ENCODE measurements around the gene PCDH9.

The PCDH9 gene

DNA sequence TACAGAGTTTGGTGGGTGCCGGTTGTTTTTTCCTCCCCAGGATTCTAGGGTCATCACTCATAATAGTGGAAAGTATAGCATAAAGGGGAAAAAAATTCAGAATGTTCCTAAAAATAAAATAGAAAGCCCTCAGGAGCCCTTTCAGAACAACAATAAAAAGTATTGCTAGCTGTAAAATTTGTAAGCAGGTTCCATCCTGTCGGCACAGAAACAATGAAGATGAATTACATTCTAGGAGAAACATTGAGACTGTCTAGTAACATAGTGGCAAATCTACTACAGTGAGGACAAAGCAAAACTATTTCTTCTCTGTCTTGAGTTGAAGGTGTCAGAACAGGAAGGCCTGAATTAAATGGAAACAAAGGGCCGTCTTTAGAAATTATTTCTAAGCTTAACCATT is 870.7 kb downstream of the PCDH9 start:
- no peak for DNase-seq

DNA sequence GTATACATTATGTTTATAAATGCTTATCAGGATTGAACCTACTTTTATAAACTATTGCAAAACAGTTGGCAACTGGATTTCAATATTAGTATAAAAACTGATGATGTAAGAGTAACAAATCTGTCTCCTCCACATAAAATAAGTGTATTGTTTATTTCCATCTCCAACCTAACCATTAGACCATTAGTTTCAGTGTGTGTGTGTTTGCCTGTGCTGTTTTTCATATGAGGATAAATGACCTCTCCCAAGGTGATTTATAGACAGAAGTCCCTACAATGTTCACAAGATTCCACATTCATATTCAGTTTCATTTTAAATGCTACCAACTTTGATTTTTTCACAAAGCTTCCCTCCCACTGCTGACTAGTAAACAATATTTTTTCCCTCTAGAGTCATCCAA is 871.6 kb downstream of the PCDH9 start:
- DNase-seq, result no peak

DNA sequence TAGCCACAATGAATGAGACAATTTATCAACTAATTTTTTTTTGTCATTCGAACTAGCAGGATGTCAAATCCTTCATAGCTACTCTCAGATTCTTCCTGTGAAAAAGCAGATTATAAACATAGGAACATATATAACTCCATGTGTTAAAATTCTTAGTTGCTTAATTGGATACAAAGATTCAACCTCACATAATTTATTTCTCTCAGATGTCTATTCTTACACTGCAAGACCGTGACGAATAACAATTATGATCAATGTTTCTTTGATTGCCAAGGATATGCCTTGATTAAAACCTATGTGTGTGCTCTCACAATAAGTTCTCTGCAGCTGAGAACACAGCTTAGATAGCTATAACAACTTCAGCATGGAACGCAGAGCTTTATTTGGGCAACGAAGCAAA is 872.7 kb downstream of the PCDH9 start:
- no peak for DNase-seq

DNA sequence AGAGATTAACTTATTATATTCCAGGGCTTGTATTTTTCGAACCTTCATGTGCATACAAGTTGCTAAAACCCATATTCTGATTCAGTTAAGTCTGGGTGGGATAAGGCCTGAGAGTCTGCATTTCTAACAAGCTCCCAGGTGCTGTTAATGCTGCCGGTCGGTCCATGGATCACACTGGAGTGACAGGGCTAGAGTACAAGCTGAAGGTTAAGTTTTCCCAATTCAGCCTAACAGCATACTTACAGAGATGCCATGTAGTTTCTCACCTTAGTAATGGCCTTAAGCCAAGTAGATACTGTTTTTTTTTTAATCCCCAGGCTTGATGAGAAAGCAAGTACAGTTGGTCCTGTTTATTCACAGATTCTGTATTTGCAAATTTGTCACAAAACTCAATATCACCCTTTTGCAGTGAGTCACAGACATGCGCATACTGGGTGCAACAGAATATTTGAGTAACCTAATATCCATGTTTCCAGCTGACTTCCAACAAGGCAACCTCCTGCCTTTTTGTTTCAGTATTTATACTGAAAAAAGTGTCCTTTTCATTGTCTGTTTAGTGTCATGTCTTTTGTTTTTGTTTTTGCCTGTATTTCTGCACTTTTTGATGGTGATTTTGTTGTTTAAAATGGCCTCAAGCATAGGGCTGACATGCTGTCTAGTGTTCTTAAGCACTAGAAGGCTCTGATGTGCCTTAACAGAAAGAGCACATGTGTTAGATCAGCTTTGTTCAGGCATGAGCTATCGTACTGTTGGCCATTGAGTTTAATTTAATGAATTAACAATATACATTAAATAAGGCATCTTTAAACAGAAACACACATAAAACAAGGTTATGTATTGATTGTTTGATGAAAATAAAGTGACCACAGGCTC is 875.0 kb downstream of the PCDH9 start:
- no peak for DNase-seq

DNA sequence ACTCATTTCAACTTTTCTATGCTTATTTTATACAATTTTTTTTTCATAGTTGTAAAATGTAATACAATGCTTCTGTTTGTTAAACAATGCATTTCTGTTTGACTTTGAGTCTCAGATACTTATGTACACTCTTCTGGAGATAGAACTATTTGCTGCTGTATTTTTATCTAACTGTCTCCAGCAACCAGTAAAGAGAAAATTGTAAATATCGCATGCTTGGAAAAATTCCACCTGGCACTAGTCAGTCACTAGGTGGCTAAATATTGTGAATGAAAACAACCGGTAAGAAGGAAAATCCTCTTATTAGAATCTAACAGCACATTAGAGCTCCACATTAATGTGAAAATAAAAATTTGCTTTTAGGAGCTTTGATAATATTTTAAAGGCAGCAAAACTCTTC is 876.5 kb downstream of the PCDH9 start:
- no peak for DNase-seq

DNA sequence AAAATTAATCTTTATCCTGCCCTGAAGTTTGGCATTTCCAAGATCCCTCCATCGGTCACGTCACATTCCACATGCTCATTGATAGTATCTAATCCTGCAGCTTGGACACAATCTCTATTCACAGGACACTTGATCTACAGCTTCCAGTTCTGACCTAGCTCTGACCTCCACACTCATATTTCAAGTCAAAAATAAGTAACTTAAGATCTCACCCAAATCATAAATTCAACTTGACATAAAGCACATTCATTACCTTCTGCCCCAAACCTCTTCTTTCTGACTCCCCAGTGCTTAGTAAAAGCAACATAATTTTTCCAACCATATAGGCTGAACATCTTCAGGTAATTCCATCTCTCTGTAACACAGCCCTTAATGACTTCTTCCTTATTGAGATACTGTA is 880.2 kb downstream of the PCDH9 start:
- no peak for DNase-seq

DNA sequence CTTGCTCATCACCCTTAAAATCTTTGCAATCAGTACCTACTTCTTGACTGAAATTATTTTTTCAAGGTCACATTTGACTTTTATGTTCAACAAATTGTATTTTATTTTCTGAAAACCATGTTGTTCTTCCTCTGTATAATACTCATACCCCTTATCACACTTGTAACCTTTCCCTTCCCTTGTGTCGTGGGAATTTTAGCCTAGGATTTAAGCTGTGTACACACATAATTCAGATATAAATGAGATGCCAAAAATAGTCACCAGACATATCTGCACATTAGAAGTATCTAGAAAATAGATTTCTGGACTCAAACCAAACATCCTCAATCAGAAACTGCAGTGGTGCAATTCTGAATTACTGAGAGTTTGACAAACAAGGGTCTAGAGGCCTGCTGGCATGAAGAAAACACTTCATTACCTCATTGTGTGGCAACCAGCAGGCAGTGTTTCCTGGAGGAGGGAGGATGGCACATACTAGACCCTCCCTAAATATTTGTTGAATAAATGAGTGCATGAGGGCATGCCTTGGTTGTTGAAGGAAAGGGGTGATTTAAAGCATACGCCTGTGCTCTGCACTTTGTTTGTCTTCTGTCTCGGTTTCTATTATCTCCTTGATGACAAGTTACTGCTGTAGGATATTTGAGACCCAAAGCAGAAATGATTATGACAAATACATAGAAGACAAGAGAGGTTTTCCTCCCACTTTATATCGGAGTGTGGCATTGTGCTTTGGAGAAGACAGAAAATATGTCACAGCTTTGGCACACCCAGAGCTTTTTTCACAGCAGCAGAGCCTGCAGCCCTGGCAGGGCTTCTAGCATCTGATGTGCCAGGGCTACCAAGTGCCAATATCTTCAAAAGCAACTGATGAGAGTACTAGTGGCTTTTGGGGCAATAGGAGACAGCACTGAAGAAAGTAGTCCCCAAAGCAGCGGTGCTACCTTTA is 881.1 kb downstream of the PCDH9 start:
- no peak for DNase-seq

DNA sequence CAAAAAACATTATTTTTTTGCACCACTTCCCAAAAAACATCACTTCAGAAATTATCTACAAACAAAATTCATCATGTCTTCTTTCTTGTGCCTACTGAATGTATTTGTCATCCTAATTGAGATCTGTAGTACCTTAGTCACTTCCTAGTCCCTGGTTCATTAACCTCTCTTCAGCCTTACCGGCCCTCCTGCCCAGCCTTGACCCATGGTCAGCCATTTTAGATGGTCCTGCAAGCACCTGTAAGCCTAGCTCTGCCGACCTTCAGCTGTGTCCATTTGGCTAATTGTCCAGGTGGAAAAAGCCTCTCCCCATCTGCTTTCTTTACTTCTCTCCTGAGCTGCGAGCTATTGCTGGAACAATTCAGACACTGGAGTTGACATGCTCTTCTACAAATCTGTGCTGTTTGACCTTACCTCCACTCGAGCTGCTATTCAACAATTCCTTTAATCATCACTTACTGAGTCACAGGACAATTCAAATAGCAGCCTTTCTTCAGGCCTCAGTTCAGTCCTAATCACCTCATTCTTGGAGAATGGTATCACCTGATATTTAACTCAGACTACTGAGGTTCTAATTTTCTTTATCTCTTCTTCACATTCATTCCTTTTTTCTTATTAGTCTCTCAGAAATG is 882.5 kb downstream of the PCDH9 start:
- DNase-seq, result no peak

DNA sequence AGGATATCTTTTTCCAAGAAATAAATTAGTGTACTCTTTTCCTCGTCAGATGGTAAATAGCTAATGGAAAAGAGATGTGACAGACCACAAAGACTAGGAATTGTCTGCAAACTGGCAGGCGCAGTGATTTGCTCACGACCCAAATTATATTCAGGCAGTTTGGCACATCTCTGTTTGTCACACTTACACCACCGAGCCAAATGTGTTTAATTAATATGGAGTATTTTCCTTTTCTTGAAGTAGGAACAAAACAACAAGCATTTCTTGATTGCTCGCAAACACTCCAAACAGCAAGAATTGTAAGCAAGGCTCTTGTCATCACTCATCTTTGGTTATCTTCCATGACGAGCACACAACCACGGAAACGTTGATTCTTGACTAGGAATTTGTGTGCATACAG is 884.2 kb downstream of the PCDH9 start:
- DNase-seq, result no peak

DNA sequence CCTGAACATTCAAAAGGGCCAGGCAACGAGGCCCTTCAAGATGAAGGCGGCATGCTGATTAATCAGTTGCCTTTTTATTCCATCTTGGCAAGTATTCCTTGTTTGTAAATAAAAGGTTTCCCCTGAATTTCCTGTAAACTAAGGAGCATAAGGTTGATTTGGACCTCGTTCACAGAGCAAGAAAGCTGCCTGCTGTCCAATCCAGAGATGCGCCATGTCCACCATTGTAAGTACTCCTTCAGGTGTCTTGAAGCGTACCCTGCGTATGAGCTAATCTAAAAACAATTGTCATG is 884.7 kb downstream of the PCDH9 start:
- no peak for DNase-seq

DNA sequence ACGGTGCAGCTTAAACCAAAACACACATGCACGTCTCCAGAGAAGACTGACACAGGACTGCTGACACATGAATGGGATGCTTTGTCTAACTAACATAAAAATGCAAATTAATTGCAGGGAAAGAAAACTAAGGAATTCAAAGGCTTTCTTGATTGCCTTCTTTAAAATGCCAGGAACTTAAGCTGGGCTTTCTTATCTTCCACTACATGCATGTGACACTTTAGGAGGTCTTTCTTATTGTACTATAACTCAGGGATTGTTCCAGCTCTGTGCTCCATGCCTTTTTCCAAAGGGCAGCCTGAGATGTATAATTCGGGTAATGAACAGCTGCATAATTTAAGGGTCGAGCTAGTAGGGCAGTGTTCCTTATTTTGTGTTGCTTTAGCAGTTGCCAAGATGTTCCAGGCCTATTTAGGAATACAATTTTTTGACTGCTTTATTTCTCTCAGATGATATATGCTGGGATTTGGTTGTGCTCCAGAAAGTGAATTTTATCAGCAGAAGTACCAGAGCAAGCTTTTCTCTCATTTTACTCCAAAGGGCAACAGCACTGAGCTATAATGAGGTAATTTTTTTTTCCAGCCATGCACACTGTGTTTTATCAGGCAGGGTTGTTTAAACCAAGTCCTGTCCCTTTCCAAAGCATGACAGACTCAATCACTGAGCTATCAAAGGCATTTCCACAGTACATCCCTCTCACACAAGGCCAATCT is 885.2 kb downstream of the PCDH9 start:
- DNase-seq, result no peak

DNA sequence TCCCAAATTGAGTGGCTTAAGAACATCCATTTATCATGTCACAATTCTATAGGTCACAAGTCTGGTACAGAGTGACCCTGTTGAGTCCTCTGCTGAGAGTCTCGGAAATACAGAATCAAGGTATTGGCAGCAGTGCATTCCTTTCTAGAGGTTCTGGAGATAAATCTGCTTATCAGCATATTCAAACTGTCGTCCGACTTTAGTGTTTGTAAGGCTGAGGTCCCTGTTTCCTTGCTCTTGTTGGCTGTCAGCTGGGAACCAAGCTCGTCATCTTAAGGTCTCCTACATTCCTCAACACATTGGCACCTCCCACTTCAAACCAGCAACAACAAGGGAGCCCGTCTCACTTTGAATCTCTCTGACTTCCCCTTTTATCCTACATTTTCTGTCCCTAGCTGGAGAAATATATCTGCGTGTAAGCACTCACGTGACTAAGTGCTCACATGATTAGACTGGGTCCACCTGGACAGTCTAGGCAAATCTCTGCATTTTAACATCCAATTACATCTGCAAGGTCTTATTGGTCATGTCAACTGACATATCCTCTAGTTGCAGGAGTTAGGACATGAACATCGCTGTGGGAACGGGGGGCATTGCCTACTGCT is 886.8 kb downstream of the PCDH9 start:
- DNase-seq, result no peak

DNA sequence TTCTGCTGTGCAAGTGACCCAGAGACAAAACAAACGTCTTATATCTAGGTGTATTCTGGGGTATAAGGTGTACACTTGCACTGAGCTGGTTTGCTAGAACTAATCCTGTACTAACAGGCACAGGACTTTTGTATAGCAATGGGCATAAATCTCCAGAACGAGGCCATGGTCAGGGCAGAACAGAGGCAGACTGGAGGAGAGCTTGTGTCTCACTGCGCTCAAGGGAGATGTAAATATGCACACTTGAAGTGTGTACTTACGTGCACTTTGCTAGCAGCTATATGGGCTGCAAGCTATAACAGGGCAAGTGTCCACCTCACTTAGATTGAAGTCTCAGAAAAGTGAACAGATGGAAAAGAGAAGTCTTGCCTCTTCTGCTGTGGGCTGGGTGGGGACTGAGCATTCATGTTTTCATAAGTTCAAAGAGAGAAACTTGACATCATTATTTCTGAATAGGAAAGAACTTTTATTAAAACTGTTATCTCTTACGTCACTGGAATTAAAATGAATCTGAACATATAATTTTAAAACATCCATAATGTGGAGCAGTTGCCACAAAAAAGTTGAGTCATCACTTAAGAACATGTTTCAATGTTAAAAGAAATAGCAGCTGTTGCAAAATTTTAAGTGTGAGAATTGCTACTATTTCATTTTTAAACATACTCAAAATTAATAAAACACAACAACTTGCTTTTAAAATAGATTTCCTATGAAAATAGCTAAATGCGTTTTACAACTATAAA is 888.3 kb downstream of the PCDH9 start:
- DNase-seq, result no peak

DNA sequence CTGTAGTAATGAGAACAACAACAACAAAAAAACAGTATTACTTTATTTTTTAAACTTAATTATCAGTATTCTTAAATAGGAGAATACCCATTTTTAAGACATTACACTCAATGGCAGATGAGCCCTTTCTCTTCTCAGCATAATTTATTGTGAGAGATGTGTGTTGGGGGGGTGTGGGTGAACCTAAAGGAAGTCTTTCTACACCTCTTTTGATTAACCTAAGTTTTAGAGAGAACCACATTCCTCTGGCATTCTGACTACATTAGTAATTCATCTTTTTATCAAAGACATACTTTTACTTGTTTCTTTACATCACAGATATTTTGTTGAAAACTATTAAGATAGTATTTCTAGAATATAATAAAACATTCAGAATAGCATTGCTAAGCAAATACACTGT is 890.9 kb downstream of the PCDH9 start:
- DNase-seq, result no peak

DNA sequence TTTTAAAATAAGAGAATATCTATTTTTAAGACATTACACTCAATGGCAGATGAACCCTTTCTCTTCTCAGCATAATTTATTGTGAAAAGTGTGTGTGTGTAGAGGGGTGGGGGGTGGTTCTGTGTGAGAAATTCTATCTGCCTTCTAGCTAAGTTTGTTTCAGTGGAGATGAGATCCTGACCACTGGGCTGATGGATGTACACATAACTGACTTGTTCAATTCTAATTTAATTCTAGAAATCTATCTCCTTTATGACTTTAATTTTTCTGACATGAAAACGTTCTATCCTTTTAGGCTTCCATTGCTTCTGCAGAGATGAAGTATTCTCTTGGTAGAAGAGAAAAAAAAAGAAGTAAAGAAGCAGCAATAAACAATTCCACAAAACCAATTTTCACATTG is 891.6 kb downstream of the PCDH9 start:
- DNase-seq, result no peak

DNA sequence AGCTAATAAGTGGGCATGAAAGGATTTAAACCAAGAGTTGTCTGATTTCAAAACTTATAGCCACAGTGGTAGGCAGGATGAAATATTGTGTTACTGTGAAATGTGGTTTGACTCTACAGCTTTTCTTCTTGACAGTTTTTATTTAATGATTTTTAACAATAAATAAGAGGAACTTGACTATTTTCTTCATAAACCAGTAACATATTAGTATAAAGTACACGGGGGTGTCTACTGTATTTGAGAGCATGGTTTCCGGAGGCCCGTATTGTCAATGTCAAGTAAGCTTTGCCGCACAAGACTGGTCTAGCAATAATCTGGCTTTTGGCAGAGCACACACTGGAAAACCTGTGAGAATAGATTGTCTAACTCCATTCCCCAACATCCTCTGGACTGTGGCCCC is 894.5 kb downstream of the PCDH9 start:
- DNase-seq, result no peak

DNA sequence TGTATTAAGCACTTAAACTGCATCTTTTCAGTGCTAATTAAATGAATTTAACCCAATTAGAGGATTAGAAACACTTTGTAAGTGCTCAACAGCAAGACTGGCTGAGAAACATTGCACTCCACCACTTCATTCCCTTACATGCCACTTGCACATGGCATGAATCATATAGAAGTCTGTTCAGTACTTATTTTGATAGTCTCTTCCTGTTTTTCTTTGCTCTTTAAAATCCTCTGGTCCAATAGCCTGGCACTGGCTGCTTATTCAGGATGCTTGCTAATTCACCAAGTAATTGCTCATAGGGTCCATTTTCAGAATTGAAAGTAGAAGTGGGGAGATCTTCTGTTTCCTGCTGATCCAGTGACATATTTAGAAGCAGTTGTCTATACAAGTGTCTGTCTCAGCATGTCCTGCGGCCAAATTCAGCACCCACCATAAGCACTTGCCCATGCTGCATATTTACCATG is 900.1 kb downstream of the PCDH9 start:
- DNase-seq, result no peak

DNA sequence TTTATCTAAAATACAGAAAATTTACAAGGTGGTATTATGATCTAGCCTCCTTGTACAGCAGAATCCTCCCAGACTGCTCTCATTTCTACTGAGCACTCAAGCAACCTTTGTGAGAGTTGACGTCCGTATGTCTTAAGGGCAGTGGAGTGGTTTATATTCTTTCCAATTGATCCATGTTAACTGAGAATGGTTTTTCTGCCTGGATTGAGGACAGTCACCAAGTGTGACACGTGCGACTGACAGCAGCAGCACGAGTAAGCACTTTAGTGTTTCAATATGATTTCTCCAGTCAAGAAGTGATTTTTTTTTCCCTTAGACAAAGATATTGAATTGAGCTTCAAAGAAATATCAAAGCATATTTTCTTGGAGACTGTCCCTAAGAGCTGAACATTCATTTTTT is 901.7 kb downstream of the PCDH9 start:
- no peak for DNase-seq

DNA sequence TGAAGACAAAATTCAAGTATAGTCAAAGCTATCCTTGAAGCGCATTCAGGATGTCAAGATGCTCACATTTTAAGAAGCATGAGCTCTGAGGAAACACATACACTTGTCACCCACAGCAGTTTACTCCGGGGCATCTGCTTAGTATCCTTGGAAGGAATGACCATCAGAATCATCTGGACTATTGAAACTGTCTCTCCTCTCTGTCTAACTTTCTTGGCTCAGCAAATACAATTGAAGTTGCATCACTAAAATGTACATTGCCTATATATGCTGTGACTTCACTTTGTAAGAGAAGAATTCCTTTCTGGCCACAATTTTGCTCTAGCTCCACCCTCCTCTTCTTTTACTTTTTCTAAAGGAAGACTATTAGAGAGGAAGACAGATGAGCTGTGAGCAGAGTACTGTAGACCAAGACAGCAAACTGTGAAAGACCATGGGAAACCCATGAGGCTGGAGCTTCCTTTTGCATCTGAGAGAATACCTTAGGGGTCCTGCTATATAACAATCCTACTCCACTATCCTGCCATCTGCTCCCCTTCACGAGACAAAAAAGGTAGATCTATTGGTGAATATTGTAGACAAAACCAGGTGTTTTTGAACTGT is 906.3 kb downstream of the PCDH9 start:
- DNase-seq, result no peak

DNA sequence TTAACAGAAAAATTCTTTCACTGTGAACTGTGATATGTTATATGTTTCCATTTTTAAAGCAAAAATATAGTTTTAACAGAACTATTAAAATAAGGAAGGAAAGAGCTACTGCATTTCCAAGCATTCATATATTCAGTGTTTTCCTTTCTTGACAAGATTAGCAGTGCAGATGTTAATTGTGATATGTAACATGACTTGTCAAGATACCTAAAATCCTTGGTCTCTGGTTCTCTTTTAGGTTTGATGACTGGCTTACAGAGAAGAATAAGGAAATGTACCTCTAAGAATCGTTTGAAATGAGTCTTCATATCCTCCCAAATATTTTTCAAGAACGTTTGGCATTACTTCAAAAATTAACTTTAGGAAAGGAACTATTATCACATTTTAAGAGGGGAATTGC is 907.2 kb downstream of the PCDH9 start:
- DNase-seq, result no peak

DNA sequence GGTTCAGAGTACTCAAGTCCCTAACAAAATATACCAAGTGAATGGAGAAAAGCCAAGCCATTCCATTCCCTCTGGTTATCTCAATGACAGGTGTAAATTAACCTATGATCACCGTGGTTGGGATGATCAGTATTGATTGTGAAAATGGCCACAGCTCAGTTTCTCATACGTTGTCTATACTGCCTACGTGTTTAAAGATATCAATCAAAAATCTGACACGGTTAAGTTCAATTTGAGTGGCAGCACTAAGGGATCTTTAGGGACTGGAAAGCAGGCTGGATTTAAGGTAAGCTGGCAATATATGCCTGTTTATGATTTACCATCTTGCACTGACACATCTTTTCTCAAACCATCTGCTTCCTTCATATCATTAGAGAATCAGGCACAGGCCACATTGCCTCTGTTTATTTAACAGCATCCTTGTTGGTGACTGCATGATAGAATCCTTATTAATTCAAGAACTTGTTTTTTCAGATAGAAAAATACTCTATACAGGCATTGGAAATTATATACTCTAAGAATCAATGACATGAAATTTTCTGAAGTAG is 907.9 kb downstream of the PCDH9 start:
- DNase-seq, result no peak
